Ishikawa (cell line): Measurements from ENCODE around the gene IER5.

ENCODE experiments used
- CEBPB ChIP-seq: IDR thresholded peaks from 2 replicates; pipeline ENCODE4 v1.6.1; 2012
- CREB1 ChIP-seq: IDR thresholded peaks from 2 replicates; pipeline ENCODE4 v1.6.1; 2012; ENCODE audit warnings: low read depth
- EGR1 ChIP-seq: IDR thresholded peaks from 2 replicates; pipeline ENCODE4 v1.6.1; 2012
- EP300 ChIP-seq: IDR thresholded peaks from 2 replicates; pipeline ENCODE4 v1.6.1; 2012; ENCODE audit warnings: borderline replicate concordance
- FOXM1 ChIP-seq: IDR thresholded peaks from 2 replicates; pipeline ENCODE4 v1.6.1; 2012; ENCODE audit warnings: low read depth, borderline replicate concordance
- MAX ChIP-seq: IDR thresholded peaks from 2 replicates; pipeline ENCODE4 v1.6.1; 2012
- NFIC ChIP-seq: IDR thresholded peaks from 2 replicates; pipeline ENCODE4 v1.6.1; 2012
- RAD21 ChIP-seq: IDR thresholded peaks from 2 replicates; pipeline ENCODE4 v1.6.1; 2012; ENCODE audit warnings: low read depth
- TAF1 ChIP-seq: IDR thresholded peaks from 2 replicates; pipeline ENCODE4 v1.6.1; 2012; ENCODE audit warnings: low read depth, mild to moderate bottlenecking
- TCF12 ChIP-seq: IDR thresholded peaks from 2 replicates; pipeline ENCODE4 v1.6.1; 2012; ENCODE audit warnings: low read depth
- TEAD4 ChIP-seq: IDR thresholded peaks from 2 replicates; pipeline ENCODE4 v1.6.1; 2012
- YY1 ChIP-seq: IDR thresholded peaks from 2 replicates; pipeline ENCODE4 v1.6.1; 2012; ENCODE audit warnings: low read depth
- ZBTB7A ChIP-seq: IDR thresholded peaks from 2 replicates; pipeline ENCODE4 v1.6.1; 2012; ENCODE audit warnings: low read depth
- TF ChIP-seq, protein P1 (sequence below): IDR thresholded peaks from 2 replicates; pipeline ENCODE4 v1.6.1; 2012; ENCODE audit warnings: low read depth, mild to moderate bottlenecking
- TF ChIP-seq, protein P2 (sequence below): IDR thresholded peaks from 2 replicates; pipeline ENCODE4 v1.6.1; 2012

The IER5 gene

DNA sequence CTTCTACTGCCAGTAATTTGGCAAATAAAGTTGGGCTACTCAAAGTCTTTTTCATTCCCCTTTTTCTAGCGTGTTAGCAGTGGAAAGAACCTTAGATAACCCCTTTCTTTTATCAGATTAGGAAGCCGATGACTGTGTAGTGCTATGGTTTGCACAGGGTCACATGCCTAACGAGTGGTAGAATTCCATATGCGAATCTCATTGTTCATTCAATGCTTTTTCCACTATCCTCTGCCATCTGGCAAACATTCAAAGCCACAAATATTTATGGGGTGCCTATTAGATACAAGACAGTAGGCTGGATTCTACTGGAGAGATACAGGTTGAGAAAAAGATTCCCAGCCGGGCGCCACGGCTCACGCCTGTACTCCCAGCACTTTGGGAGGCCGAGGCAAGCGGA lies 14.9 kb upstream of the IER5 start:
- TF ChIP-seq ZBTB7A = no peak
- TF ChIP-seq MAX = no peak
- TF ChIP-seq, protein P1, sequence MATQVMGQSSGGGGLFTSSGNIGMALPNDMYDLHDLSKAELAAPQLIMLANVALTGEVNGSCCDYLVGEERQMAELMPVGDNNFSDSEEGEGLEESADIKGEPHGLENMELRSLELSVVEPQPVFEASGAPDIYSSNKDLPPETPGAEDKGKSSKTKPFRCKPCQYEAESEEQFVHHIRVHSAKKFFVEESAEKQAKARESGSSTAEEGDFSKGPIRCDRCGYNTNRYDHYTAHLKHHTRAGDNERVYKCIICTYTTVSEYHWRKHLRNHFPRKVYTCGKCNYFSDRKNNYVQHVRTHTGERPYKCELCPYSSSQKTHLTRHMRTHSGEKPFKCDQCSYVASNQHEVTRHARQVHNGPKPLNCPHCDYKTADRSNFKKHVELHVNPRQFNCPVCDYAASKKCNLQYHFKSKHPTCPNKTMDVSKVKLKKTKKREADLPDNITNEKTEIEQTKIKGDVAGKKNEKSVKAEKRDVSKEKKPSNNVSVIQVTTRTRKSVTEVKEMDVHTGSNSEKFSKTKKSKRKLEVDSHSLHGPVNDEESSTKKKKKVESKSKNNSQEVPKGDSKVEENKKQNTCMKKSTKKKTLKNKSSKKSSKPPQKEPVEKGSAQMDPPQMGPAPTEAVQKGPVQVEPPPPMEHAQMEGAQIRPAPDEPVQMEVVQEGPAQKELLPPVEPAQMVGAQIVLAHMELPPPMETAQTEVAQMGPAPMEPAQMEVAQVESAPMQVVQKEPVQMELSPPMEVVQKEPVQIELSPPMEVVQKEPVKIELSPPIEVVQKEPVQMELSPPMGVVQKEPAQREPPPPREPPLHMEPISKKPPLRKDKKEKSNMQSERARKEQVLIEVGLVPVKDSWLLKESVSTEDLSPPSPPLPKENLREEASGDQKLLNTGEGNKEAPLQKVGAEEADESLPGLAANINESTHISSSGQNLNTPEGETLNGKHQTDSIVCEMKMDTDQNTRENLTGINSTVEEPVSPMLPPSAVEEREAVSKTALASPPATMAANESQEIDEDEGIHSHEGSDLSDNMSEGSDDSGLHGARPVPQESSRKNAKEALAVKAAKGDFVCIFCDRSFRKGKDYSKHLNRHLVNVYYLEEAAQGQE = no peak
- no peak for TF ChIP-seq YY1
- TF ChIP-seq, protein P2, sequence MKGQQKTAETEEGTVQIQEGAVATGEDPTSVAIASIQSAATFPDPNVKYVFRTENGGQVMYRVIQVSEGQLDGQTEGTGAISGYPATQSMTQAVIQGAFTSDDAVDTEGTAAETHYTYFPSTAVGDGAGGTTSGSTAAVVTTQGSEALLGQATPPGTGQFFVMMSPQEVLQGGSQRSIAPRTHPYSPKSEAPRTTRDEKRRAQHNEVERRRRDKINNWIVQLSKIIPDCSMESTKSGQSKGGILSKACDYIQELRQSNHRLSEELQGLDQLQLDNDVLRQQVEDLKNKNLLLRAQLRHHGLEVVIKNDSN = peak; percentile 73
- no peak for TF ChIP-seq RAD21
- TF ChIP-seq CEBPB = no peak
- peak; percentile 92 for TF ChIP-seq NFIC
- TF ChIP-seq TCF12 = peak; percentile 74
- no peak for TF ChIP-seq EGR1
- TF ChIP-seq EP300 = peak; percentile 78; the same call in 1 of the 2 replicates
- TF ChIP-seq FOXM1 = no peak
- TF ChIP-seq CREB1 = no peak
- TF ChIP-seq TEAD4 = peak; percentile 63
- no peak for TF ChIP-seq TAF1

- TF ChIP-seq CREB1 (no peak), TEAD4 (no peak)
- TF ChIP-seq, protein P1 = no peak
These were observed 12.6 kb upstream of the IER5 start for GRCh38 chr1:181075766-181076350.

DNA sequence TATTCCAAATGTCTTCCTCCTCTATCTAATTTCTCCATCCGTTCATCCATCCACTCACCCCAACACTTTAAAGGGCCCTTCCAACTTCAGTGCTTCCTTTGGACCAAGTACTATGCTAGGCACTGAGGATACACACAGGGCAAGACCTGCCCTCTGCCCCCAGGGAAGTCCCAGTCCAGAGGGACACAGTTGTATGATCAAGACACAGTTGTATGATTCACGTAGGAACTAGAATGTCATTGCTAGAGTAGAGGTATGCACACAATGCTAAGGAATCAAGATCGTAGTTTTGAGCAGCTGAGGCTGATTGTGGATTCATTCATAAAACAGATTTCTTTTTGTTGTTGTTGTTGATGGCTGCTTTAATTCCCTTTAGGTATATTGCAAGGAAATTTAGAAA lies 11.6 kb upstream of the IER5 start:
- TF ChIP-seq EP300 (no peak), MAX (no peak), TEAD4 (no peak), NFIC (no peak), RAD21 (no peak), ZBTB7A (no peak), CREB1 (no peak), EGR1 (no peak), YY1 (no peak)
- TF ChIP-seq, protein P2 = no peak

DNA sequence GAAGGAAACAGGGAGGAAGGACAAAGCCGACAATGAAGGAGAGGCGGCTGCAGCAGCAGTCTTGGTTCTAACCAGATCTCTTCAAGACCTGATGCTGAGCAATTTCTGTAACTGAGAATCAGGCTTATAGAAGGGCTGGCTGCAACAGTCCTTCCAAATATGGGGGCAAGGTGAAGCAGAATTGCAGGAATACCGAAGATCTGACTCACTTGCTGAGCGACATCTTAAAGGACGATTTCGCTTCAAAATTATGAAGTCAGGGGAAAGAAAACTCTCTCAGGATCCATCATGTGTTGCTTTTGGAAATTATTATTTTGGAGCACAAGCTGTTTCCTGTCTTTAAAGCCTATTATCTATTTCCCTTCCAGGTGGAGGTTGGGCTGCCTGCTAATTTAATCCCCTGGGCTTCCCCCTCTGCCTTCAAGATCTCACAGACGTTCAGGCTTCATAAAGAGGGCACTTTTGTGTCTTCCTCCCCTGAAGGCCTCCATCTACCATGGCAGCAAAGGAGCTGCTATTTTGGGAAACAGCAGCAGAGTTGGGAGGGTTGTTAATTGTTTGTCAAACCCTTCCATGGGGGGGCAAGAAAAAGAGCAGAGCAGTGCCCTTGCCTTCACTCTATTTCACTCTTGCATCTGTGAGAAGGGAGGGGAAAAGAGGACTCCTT lies 10.8 kb upstream of the IER5 start:
- TF ChIP-seq YY1 = no peak
- peak; percentile 84 for TF ChIP-seq TEAD4

DNA sequence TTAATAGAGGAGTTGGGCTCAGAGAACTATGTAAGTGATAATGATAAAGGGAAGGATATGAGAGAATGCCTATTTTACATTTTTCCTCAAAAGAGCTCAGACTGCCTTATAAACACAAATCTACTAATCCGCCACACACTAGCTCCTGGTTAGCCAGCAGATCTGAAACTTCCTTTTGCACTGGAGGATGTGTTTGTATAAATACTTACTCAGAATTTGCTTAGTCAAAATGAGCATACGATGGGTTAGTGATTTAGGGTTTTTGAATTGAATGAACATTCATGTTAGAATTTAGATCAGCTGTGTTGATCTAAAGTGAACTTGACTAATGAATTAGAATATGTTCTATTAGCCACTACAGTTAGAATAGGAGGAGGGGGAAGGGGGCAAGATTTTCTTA lies 9.1 kb upstream of the IER5 start:
- no peak for TF ChIP-seq FOXM1
- TF ChIP-seq CEBPB = no peak
- TF ChIP-seq EGR1 = no peak
- no peak for TF ChIP-seq YY1
- TF ChIP-seq, protein P2 = no peak
- TF ChIP-seq RAD21 = no peak
- no peak for TF ChIP-seq TAF1
- no peak for TF ChIP-seq EP300
- no peak for TF ChIP-seq TCF12

- TF ChIP-seq NFIC = no peak
- no peak for TF ChIP-seq RAD21
- no peak for TF ChIP-seq EP300
- no peak for TF ChIP-seq TCF12
- TF ChIP-seq CEBPB = no peak
- no peak for TF ChIP-seq EGR1
- no peak for TF ChIP-seq CREB1
- TF ChIP-seq, protein P1 = no peak
- TF ChIP-seq TAF1 = no peak
- TF ChIP-seq MAX = no peak
- TF ChIP-seq TEAD4 = no peak
- TF ChIP-seq YY1 = no peak
- TF ChIP-seq, protein P2 = no peak
- no peak for TF ChIP-seq FOXM1
- no peak for TF ChIP-seq ZBTB7A
These were observed 8.6 kb upstream of the IER5 start for GRCh38 chr1:181079920-181080319.
